Prostate gland (tissue), 2 donors: Measurements from ENCODE around the gene CLHC1. TPM values are rescaled to one million over a fixed set of nuclear protein-coding genes. Genes with fewer than 3 reads are reported as not detected.

ENCODE experiments used
- DNase-seq: peaks from one replicate; pipeline ENCODE4 v3.0.0-alpha.2; 2019; ENCODE audit warnings: low spot score
- H3K27ac ChIP-seq, 2 donors: fragments of 200-600 bp; sonication (generic); 2 replicates each; pipeline ENCODE4 v1.5.1; 2017 to 2019
- H3K27me3 ChIP-seq: fragments of 200-600 bp; sonication (generic); replicated peaks from 2 replicates; pipeline ENCODE4 v1.5.1; 2019; ENCODE audit not compliant: insufficient read depth
- H3K36me3 ChIP-seq, 2 donors: fragments of 200-600 bp; sonication (generic); 1 replicate in 1 of 2; 2 replicates in 1 of 2; pipeline versions ENCODE4 v1.5.1 to v1.8.1; 2017 to 2019
- H3K4me1 ChIP-seq: fragments of 200-600 bp; sonication (generic); replicated peaks from 2 replicates; pipeline ENCODE4 v1.5.1; 2019
- H3K4me3 ChIP-seq, 2 donors: fragments of 200-600 bp; sonication (generic); 2 replicates each; pipeline ENCODE4 v1.5.1; 2017 to 2019
- H3K9me3 ChIP-seq: fragments of 200-600 bp; sonication (generic); 2 replicates; pipeline ENCODE4 v1.5.1; 2017
- CTCF ChIP-seq, 4 experiments: fragments of 200-600 bp in 2 of 4; fragments of 450-650 bp in 2 of 4; sonication (generic) in 2 of 4; IDR thresholded peaks; 1 replicate in 3 of 4; 2 replicates in 1 of 4; pipeline ENCODE4 v1.5.1; 2016 to 2019; ENCODE audit warnings: antibody characterized with exemption in 4 of 4, mild to moderate bottlenecking in 2 of 4, moderate library complexity in 2 of 4
- POLR2A ChIP-seq: fragments of 450-650 bp; IDR thresholded peaks from one replicate; pipeline ENCODE4 v1.6.1; 2016; ENCODE audit warnings: antibody characterized with exemption, mild to moderate bottlenecking
- POLR2AphosphoS5 ChIP-seq: sonication (generic); formaldehyde crosslinking; IDR thresholded peaks from one replicate; pipeline ENCODE4 v1.6.1; 2017; ENCODE audit warnings: antibody characterized with exemption
- WGBS: methylation state at CpG from one replicate; pipeline ENCODE4 v1.1.5; 2018; 5-methylcytosine and 5-hydroxymethylcytosine counted together
- intact Hi-C: fragments of 100-400 bp; cut with DNase I; formaldehyde crosslinking; loops from one replicate; pipeline ENCODE4 v1.14.2; 2022
- total RNA-seq, 2 donors: library from RNA; depleted of rRNA; stranded (reverse); fragments of >200 nt; gene quantifications; one replicate each; pipeline ENCODE4 v1.1.0, GENCODE V29; 2016

CLHC1 gene
- total RNA-seq, 2 donors from 2014 or later, result 5.4 to 15.7 TPM

DNA sequence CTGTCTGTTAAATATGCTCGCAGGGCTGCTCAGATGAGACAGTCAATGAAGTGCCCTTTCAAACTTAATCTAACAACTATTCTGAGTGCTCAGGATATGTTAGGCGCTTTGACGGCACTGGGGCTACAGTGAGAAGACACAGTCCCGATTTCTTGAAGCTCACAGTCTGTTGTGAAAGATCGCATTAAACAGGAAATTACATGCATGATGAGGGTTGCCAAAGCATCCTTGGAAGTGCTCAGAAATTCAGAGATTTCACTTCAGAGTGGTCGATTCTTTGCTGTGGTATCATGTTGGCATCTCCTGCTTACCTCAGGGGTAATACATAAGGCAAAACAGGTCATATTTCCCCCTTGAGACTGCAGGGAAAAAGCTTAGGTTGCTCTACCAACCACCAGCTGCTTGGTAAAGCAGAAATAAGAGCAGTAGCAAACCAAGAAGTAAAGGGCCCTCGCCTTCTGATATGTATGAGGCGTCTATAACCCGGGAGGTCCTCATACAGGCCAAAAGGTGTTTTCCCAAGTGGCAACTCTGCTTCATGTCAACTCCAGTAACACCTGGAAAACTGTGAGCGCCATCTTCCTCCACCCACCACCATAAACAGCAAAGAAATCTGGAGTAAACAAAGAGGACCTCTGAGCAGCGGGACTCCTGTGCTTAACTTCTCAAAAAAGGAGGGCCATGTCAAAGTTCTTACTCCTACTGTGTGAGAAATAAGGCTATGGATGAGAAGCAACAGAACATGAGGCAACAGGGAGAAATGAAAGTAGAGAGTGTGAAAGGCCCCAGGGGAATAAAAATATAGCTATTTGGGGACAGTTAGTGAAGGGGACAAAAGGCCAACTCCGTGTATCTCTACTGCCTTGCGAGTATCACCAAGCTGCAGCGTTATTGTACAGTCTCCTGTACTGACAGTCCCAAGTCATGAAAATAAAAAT is 79.3 kb downstream of the CLHC1 start:
- no peaks in the 10 kb centered on the region for H3K36me3 ChIP-seq
- H3K27ac ChIP-seq, result no peak overlapping the region
- peaks cover 4% of the 10 kb centered on the region for H3K4me1 ChIP-seq
- H3K4me3 ChIP-seq, result no peak overlapping the region
- intact Hi-C loops, result no loop called here
- H3K27me3 ChIP-seq, result no peaks in the 10 kb centered on the region
- TF ChIP-seq POLR2A, result no peak
- no peak for TF ChIP-seq CTCF (IDR thresholded peaks at IDR 0.05)
- no peak for TF ChIP-seq POLR2AphosphoS5
- no peaks in the 10 kb centered on the region for H3K9me3 ChIP-seq
- WGBS, result 84% methylated on average over 14 of the region's 14 CpGs
- DNase-seq, result no peak

DNA sequence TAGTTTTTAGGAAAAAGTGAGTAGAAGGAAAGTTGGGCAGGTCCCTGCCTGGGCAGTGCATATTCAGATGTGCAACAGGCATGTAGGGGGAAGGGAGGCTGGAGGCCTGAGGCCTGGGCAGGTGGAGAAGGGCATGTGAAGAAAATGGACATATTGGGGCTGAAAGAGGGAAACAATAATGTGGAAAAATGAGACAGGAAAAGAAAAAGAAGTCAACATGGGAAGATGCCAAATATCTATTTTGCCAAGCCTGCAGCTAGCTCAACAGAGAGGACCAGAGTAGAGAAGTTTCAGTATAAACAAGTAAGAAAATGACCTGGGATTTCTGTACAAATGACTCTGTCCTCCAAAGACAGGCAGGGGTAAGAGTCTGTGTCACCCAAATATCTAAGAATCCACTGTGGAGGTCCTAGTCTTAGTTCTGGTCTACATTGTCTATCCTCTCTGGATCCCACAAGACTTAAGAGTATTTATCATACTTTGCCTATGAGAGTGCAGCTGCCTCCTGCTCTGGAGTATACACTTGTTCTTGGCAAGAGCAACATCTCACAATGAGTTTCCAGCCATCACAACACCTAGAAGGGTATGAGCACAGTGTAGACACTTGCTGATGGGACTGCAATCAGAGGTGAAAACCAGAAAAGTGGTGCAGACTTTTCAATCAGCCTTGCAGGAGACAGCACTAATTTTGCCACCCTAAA is 80.2 kb downstream of the CLHC1 start:
- Histone ChIP-seq H3K36me3 (no peaks in the 10 kb centered on the region), H3K4me1 (peaks cover 4% of the 10 kb centered on the region), H3K27ac (no peak overlapping the region), H3K27me3 (no peaks in the 10 kb centered on the region), H3K9me3 (no peaks in the 10 kb centered on the region), H3K4me3 (no peak overlapping the region)
- no peak for DNase-seq
- TF ChIP-seq POLR2A (no peak), CTCF (IDR thresholded peaks at IDR 0.05) (no peak), POLR2AphosphoS5 (no peak)
- intact Hi-C loops, result no loop called here

DNA sequence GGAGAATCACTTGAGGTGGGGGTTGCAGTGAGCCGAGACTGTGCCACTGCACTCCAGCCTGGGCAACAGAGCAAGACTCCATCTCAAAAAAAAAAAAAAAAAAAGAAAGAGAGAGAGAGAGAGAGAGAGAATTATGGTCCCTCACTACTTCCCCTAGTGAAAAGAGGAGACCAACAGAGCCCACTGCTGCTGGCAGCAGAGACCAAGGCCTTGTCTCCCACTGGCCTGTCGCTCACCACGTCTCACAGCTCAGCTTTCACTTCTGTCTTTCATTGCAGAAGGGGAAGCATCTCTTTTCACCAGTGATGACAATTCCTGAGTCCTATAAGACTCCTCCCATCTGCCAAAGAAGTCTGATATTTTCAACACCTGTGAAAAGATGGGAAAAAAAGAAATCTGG is 81.3 kb downstream of the CLHC1 start:
- H3K9me3 ChIP-seq, result no peaks in the 10 kb centered on the region
- H3K36me3 ChIP-seq, result no peaks in the 10 kb centered on the region
- intact Hi-C loops, result no loop called here
- H3K4me3 ChIP-seq, result no peak overlapping the region
- no peak overlapping the region for H3K27ac ChIP-seq
- TF ChIP-seq POLR2A, result no peak
- no peak for TF ChIP-seq CTCF (IDR thresholded peaks at IDR 0.05)
- no peak for TF ChIP-seq POLR2AphosphoS5
- peaks cover 2% of the 10 kb centered on the region for H3K4me1 ChIP-seq
- DNase-seq, result no peak
- H3K27me3 ChIP-seq, result no peaks in the 10 kb centered on the region
- WGBS, result 98% methylated on average over 3 of the region's 3 CpGs

GRCh38 chr2:55148269-55148668 is 83.8 kb downstream of the CLHC1 start:
- no peaks in the 10 kb centered on the region for H3K4me1 ChIP-seq
- H3K4me3 ChIP-seq, result no peak overlapping the region
- no peak overlapping the region for H3K27ac ChIP-seq
- TF ChIP-seq POLR2A, result no peak
- no peak for TF ChIP-seq POLR2AphosphoS5
- no peak for TF ChIP-seq CTCF (IDR thresholded peaks at IDR 0.05)
- whole genome bisulfite sequencing, result 13% methylated on average over 2 of the region's 2 CpGs
- no peaks in the 10 kb centered on the region for H3K9me3 ChIP-seq
- H3K27me3 ChIP-seq, result no peaks in the 10 kb centered on the region
- H3K36me3 ChIP-seq, result no peaks in the 10 kb centered on the region
- DNase-seq, result no peak
- intact Hi-C loops, result no loop called here
